Measurements from ENCODE around the gene CNKSR2. TPM values are rescaled to one million over a fixed set of nuclear protein-coding genes. Genes with fewer than 3 reads are reported as not detected.

The CNKSR2 gene
- total RNA-seq, 6 experiments from 2014 or later: not detected

- Mint-ChIP-seq H3K4me3 (no peak overlapping the region), H3K36me3 (ENCODE audit: low read depth) (no peaks in the 10 kb centered on the region), H3K9me3 (peaks cover 5% of the 10 kb centered on the region; the same call in 1 of the 2 replicates), H3K27me3 (ENCODE audit: insufficient read depth) (0 out of 2 replicates have a peak, but pooled peaks cover 1% of the 10 kb centered on the region), H3K4me1 (ENCODE audit: low read depth) (no peaks in the 10 kb centered on the region), H3K27ac (no peak overlapping the region)
- DNase-seq: no peak
- TF ChIP-seq CTCF (IDR thresholded peaks at IDR 0.05): no peak
These were observed 283.3 kb downstream of the CNKSR2 start for GRCh38 chrX:21657318-21658151.

GRCh38 chrX:21658152-21658737 lies 284.0 kb downstream of the CNKSR2 start, which contains the start of gene KLHL34:
KLHL34 (minus strand) TSS chrX:21658330; CDS start chrX:21657788, 542 bp downstream.
- Mint-ChIP-seq H3K4me3 (no peak within 1 kb of the TSS), H3K9me3 (peaks cover 5% of the 10 kb centered on the region; the same call in 1 of the 2 replicates), H3K27me3 (ENCODE audit: insufficient read depth) (0 out of 2 replicates have a peak, but pooled peaks cover 1% of the 10 kb centered on the region), H3K36me3 (ENCODE audit: low read depth) (no peaks in the 10 kb centered on the region), H3K27ac (no peak within 1 kb of the TSS), H3K4me1 (ENCODE audit: low read depth) (no peaks in the 10 kb centered on the region)
- DNase-seq: no peak
- TF ChIP-seq CTCF (IDR thresholded peaks at IDR 0.05): no peak

GRCh38 chrX:21658746-21659145 lies 284.5 kb downstream of the CNKSR2 start:
- no peak for DNase-seq
- Mint-ChIP-seq H3K9me3 (peaks cover 5% of the 10 kb centered on the region; the same call in 1 of the 2 replicates), H3K4me1 (ENCODE audit: low read depth) (no peaks in the 10 kb centered on the region), H3K36me3 (ENCODE audit: low read depth) (no peaks in the 10 kb centered on the region), H3K27me3 (ENCODE audit: insufficient read depth) (0 out of 2 replicates have a peak, but pooled peaks cover 1% of the 10 kb centered on the region), H3K4me3 (no peak overlapping the region), H3K27ac (no peak overlapping the region)
- no peak for TF ChIP-seq CTCF (IDR thresholded peaks at IDR 0.05)

- no peak for DNase-seq
- H3K27me3 Mint-ChIP-seq (ENCODE audit: insufficient read depth): 0 out of 2 replicates have a peak, but pooled peaks cover 1% of the 10 kb centered on the region
- no peaks in the 10 kb centered on the region for H3K36me3 Mint-ChIP-seq (ENCODE audit: low read depth)
- no peak overlapping the region for H3K27ac Mint-ChIP-seq
- H3K4me3 Mint-ChIP-seq: no peak overlapping the region
- H3K9me3 Mint-ChIP-seq: peaks cover 5% of the 10 kb centered on the region; the same call in 1 of the 2 replicates
- TF ChIP-seq CTCF (IDR thresholded peaks at IDR 0.05): no peak
- H3K4me1 Mint-ChIP-seq (ENCODE audit: low read depth): no peaks in the 10 kb centered on the region
These were observed 285.1 kb downstream of the CNKSR2 start for GRCh38 chrX:21659320-21659719.

GRCh38 chrX:21660156-21660555 lies 285.9 kb downstream of the CNKSR2 start:
- Mint-ChIP-seq H3K27me3 (ENCODE audit: insufficient read depth) (peaks cover 3% of the 10 kb centered on the region; the same call in 1 of the 2 replicates), H3K9me3 (peaks cover 5% of the 10 kb centered on the region; the same call in 1 of the 2 replicates), H3K4me3 (no peak overlapping the region), H3K27ac (no peak overlapping the region), H3K4me1 (ENCODE audit: low read depth) (no peaks in the 10 kb centered on the region), H3K36me3 (ENCODE audit: low read depth) (no peaks in the 10 kb centered on the region)
- no peak for DNase-seq
- TF ChIP-seq CTCF (IDR thresholded peaks at IDR 0.05): no peak
